OCI-LY3 (cell line): ENCODE data around the gene AKR1D1.

Experiments used
- CTCF ChIP-seq: fragments of 200-600, 300-600 bp; sonication (generic); IDR thresholded peaks from 2 replicates; pipeline ENCODE4 v1.5.1; 2014; ENCODE audit warnings: antibody characterized with exemption, low read length, low read depth
- EZH2phosphoT487 ChIP-seq: fragments of 200-600 bp; shearing (Covaris generic); IDR thresholded peaks from 2 replicates; pipeline ENCODE4 v1.6.1; 2018; ENCODE audit warnings: antibody characterized with exemption, mixed run types, low read depth

DNA sequence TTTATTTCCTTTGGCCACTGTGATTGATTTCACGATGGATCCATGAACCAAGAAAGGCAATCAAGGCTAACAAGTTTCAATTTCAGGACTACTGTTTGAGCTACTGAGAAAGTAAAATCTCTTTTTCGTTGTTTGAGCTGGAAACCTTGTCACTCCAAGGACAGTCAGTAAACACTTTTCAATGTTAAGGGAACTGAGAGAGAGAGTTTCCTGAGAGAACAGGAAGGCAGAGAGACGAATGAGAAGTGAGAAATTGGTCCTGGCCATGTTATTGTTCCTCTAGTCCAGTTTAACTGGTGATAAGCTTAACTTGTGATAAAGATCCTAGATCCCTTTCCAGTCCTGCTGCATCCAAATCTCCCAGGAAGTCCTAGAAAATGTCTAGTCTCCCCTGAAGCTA, 909 bp upstream of the AKR1D1 start:
- TF ChIP-seq CTCF = no peak
- no peak for TF ChIP-seq EZH2phosphoT487
